ENCODE measurements around the gene RNF222. TPM values are rescaled to one million over a fixed set of nuclear protein-coding genes. Genes with fewer than 3 reads are reported as not detected.
A peak's percentile ranks its signal among the peaks of the same experiment; 100 is the strongest.

Gene RNF222
- total and polyA plus RNA-seq, 2 of the 4 experiments (the other 2 are of a cell fraction), result not detected

DNA sequence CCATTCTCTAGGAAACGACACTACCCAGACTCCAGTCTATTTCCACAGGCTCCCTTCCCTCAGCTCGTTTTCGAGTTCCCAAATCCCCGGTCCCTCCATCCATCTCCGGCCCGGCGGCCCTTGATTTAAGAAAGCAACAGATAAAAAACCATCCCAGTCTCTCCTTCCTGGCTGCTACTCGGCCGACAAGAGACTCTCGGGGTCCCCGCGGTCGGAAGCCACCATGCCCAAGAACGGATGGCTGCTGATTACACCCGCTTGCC, 14.8 kb downstream of the RNF222 start:
- DNase-seq, result no peak
- Histone ChIP-seq H3K36me3 (ENCODE audit: control insufficient read depth, insufficient read depth, low read length) (peaks cover 24% of the 10 kb centered on the region), H2BK5ac (ENCODE audit: low read depth, low read length, poor library complexity, severe bottlenecking) (peak overlapping the region; percentile 63), H4K8ac (ENCODE audit: low read depth in 2 of 2, low read length in 2 of 2) (peak overlapping the region; percentile 53 to 83; a peak in 3 of 4 replicates), H3K4me2 (ENCODE audit: low read depth, low read length) (peak overlapping the region; percentile 96), H3K14ac (replicated peaks; ENCODE audit: low read depth, low read length) (peak overlapping the region; percentile 51), H3K4me1 (ENCODE audit: control insufficient read depth, insufficient read depth, low read length) (peaks cover 14% of the 10 kb centered on the region), H4K20me1 (ENCODE audit: insufficient read depth, low read length) (peaks cover 35% of the 10 kb centered on the region), H2BK120ac (ENCODE audit: low read depth, low read length) (no peak overlapping the region), H2AK9ac (replicated peaks; ENCODE audit: low read depth, low read length, poor library complexity) (peak overlapping the region; percentile 95), H3K56ac (ENCODE audit: extremely low read depth, insufficient read depth, low read length) (peak overlapping the region; percentile 94), H2BK20ac (ENCODE audit: low read depth, low read length) (no peak overlapping the region), H3K79me1 (ENCODE audit: low read depth in 1 of 2, low read length in 2 of 2) (peaks cover 2 to 32% of the 10 kb centered on the region in 2 experiments; a peak in 3 of 4 replicates), H2BK15ac (ENCODE audit: low read depth, low read length) (no peak overlapping the region), H3K18ac (ENCODE audit: low read depth, low read length) (no peak overlapping the region), H3K27ac (ENCODE audit: insufficient read depth, low read length) (peak overlapping the region; percentile 65), H3K9me1 (ENCODE audit: insufficient read depth, low read length) (peaks cover 4% of the 10 kb centered on the region), H4K5ac (ENCODE audit: low read depth, low read length) (peak overlapping the region; percentile 5), H3K4ac (ENCODE audit: low read depth, low read length) (peak overlapping the region; percentile 67), H2AK5ac (ENCODE audit: low read depth, low read length) (peak overlapping the region; percentile 66), H4K91ac (ENCODE audit: insufficient read depth, low read depth, low read length) (peak overlapping the region; percentile 51), H3K4me3 (ENCODE audit: insufficient read depth, low read depth, low read length) (peak overlapping the region; percentile 98), H3K9ac (ENCODE audit: low read depth, low read length) (peak overlapping the region; percentile 96), H3K23ac (ENCODE audit: low read depth, low read length) (peak overlapping the region; percentile 61), H3K9me3 (ENCODE audit: control insufficient read depth, insufficient read depth, low read length) (no peaks in the 10 kb centered on the region), H2AFZ (replicated peaks; ENCODE audit: low read length, poor library complexity) (peak overlapping the region; percentile 98), H3K27me3 (ENCODE audit: control insufficient read depth, insufficient read depth, low read length) (no peaks in the 10 kb centered on the region)
- TF ChIP-seq CHD1 (IDR thresholded peaks at IDR 0.05; ENCODE audit: low read depth, low read length) (peak; percentile 85; the same call in 1 of the 2 replicates), BHLHE40 (IDR thresholded peaks at IDR 0.05; ENCODE audit: low read depth, low read length) (no peak), RFX5 (IDR thresholded peaks at IDR 0.05; ENCODE audit: low read depth, low read length) (no peak), MAFK (IDR thresholded peaks at IDR 0.05; ENCODE audit: low read depth, low read length) (no peak), NFE2L2 (IDR thresholded peaks at IDR 0.05; ENCODE audit: low read depth, low read length) (no peak), FOS (IDR thresholded peaks at IDR 0.05; ENCODE audit: low read depth, low read length) (no peak)
- in situ Hi-C loops (cut with MboI; ENCODE audit: low sequenced_read_pairs), result no loop called here
- CTCF ChIA-PET, result no interaction called here
- intact Hi-C loops (cut with micrococcal nuclease), result loop anchor here (1.0 to 10.0 kb wide), 4 partner anchors 53 to 402 kb away; no protein-coding TSS in a partner anchor
- BruUV-seq (replicated peaks), result no TSS peak
- dilution Hi-C loops (cut with HindIII; ENCODE audit: low sequenced_read_pairs, unreplicated experiment), result no loop called here
- 2% methylated on average over 13 of the region's 15 CpGs; no CpG with 5 or more reads in 1 of the 2 experiments for WGBS, 2 experiments (ENCODE audit: extremely low coverage in 2 of 2, insufficient read length in 1 of 2)
- ATAC-seq (ENCODE audit: low read depth), result no peak
- POLR2A ChIA-PET (ENCODE audit: unreplicated experiment), result interaction anchor here (0.5 kb wide), 1 partner anchor 49 kb away, joined by 4 read pairs; no protein-coding TSS in a partner anchor

All from IMR-90 (cell line).